GM21619 (cell line): ENCODE data around the gene CACNG1.

Experiments used
- ATAC-seq: cut with Tn5 transposase; IDR thresholded peaks from one replicate; pipeline ENCODE4 v1.9.1; 2021; ENCODE audit not compliant: unreplicated experiment

CACNG1 gene

DNA sequence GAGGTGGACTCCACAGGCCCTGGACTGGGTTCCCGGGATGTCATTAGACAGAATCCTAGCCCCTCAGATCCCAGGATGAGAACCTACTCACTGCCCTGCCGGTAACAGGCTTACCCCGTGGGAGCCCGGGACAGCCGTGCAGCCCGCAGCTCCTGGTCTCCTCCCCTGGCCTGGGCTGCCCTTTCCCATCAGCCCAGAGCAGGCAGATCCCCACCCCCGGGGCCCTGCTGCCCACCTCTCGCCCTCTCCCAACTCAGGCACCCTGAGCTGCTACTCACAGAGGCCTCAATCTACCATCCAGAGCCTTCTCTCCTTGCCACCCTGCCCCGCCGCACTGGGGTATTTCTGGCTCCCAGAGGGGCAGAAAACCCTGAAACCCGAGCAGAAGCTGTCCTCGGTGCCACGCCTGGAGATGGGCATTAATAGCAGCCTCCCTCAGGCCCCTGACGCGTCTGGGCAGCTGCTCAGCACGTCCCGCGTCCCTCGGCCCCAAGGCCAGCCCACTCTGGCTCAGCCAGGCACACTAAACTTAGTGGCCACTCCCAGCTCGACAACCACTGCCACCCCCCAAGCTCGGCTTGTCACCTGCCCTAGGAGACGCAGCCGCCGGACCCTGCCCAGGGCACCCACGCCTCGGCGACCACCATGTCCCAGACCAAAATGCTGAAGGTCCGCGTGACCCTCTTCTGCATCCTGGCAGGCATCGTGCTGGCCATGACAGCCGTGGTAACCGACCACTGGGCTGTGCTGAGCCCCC is at the start of gene CACNG1:
TSS of gene CACNG1 (plus strand) at position 539 of the 757 bp plus-strand sequence. CDS start at position 646, 107 bp downstream.
- no peak for ATAC-seq

DNA sequence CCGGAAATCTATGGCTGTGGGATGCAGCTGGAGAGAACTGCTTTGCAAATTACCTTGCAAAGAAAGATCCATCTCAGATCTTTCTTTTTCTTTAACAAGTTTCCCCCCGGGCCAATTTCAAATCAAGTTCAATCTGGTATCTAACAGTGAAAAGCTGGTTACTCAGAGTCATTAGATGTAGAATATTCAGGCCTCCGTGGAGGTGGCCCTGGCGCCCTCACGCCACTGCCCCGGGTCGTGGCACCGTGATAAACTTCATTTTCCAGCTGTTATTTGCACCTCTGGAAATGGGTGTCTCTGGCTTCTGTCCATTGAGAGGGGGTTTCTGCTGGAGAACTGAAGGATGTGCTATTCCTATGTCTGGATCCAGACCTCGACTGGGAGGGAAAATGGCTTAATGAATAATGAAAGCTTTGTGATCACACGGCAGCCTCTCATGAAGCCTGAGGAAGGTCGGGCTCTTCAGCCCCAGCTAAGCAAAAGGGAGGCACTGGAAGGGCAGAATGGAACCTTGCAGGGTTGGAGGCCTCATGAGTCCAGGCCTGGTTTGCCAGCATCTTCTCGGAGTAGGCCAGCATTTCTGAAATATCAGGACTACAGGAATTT is 49.3 kb upstream of the CACNG1 start:
- no peak for ATAC-seq

- ATAC-seq = no peak
Observed at GRCh38 chr17:66995944-66996343, 48.4 kb upstream of the CACNG1 start.

DNA sequence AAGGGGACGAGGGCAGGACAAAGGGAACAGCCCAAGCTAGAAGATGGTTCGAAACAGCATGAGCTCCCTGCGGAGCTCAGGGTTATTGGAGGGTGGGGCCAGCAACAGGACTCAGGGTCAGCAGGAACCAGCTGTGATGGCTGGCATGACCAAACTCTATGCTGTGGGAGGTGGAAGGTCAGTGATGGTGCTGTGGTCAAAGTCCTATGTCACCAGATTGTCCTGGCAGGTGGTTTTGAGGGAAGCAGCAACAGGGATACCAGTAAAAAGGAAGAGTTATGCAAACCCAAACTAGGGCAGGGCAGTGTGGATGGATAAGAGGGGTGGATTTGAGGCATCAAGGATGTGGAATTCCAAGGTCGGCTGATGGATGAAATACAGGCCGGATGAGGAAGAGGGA is 47.4 kb upstream of the CACNG1 start:
- ATAC-seq = no peak

DNA sequence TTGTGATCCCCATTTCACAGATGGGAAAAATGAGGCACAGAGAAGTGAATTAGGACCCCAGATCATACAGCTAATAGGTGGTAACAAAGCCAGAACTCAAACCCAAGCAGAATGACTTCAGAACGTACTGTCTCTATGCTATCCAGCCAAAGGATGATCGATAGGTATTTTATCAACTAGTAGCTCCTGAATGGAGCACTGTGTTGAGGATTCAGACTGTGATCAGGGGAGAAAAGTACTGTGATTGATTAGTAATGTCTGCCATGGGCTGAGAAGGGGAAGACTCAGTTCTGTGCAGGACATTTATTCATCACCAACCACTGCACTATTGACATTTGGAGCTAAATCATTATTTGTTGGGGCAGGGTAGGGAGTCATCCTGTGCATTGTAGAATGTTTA is 41.1 kb upstream of the CACNG1 start:
- ATAC-seq = no peak

DNA sequence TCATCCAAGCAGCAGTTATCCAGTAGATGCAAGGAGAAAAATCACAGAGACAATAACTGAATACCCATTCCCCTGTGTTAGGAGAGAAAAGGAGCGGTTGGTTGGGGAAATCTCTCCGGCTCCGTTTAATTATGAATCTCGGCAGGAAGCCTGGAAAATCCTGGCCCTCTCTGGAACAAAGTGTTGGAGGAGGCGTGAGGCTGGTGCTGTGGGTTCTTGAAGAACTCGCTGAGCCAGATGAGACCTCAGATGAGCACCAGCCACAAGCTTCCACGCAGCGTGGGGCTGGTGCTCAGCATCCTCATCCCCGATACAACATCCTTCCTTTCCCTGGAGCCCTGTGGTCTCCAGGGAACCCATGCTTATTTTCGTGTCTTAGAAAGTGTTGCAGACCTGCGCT is 40.2 kb upstream of the CACNG1 start:
- ATAC-seq = no peak

- ATAC-seq = no peak
Observed at GRCh38 chr17:67007266-67007665, 37.1 kb upstream of the CACNG1 start.

DNA sequence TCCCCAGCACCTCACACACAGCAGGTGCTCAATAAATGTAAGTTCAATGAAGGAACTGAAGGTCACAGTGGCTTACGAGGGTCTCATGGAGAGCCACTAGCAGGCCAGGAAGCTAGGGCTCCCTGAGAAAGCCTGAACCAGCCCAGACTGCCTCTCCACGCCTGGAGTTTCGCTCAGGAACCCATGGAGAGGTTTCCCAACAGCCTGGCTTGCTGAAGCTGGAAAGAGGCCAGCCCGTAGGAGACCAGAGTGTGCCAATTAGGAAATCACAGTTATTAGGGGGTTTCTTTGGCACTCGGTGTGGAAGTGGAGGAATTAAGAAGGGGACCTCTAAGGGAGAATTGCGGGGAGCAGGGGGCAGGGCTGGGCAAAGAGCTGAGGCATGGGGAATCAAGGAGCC is 36.3 kb upstream of the CACNG1 start:
- no peak for ATAC-seq

- ATAC-seq = no peak
Observed at GRCh38 chr17:67011527-67012175, 32.7 kb upstream of the CACNG1 start.

GRCh38 chr17:67013891-67014290 is 30.5 kb upstream of the CACNG1 start:
- no peak for ATAC-seq

GRCh38 chr17:67015001-67015400 is 29.4 kb upstream of the CACNG1 start:
- no peak for ATAC-seq

DNA sequence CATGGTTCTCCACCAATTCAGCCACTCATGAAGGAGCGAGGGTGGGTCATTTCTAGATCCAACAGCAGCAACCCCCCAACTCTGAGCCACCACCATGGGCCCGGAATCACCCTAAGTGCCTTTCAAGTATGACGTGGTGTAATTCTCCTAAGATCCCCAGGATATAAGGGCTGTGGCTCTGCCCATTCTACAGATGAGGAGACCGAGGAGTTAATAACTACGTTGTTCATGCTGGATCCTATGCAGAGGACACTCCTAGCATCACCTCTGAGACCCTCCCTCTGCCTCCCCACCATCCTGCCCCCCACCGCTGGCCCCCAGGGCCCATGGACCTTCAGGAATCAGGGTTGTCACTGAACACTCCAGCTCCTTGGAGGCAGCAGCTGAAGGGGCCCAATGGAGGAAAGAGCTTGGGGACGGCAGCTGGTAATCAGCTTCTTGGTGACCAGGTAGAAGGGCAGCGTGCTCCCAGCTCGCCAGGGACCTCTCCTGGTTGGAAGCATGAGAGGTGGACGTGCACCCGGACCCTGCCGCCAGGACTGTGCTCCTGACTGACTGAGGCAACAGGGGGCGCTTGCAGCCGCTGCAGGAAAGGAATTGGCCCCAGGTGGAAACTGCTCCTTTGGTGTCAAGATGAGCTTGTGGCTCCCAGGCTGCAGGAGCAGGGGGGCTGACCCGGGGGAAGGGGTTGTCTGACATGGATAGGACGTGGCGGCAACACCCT is 28.2 kb upstream of the CACNG1 start:
- ATAC-seq = no peak

- no peak for ATAC-seq
Observed at GRCh38 chr17:67017910-67018309, 26.4 kb upstream of the CACNG1 start.

GRCh38 chr17:67018471-67019434 is 25.6 kb upstream of the CACNG1 start:
- ATAC-seq = no peak

DNA sequence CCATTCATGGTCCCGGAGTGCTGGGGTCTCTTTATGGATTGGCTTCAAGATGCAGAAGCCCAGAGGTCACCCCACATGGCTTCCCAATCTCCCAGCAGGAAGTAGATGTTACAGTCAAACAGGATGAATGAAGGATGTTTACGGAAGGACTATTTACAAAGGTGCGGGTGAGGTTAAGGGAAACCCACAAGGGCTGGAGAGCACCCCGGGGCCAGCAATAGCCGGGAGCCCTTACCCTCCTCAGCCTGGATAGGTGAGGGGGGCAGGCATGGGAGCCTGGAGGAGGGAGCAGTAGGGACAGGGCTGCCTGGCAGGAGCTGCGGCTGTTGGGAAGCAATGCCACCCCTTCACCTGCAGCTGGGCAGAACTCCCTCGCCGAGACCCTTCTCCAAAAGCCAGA is 24.5 kb upstream of the CACNG1 start:
- no peak for ATAC-seq

DNA sequence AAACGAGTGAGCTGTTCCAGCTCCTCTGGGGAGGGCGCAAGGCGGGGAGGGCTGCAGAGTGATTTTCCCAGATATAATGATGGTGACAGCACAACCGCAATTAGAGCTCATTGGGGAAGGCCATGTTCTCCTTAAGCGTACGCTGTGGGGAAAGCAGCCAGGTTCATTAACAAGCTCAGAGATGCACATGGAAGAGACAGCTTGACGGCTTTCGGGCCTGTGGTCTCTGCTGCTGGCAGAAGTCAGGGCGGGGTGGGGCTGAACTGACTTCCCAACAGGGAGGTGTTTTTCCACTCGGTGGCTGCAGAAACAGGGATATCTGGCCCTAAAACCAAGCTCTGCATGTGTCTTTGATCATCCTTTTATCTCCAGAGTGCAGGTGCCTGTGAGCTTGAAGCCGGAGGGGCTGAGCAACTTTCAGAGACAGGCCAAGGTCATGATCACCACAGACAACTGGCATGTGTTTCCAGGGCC is 24.0 kb upstream of the CACNG1 start:
- no peak for ATAC-seq

GRCh38 chr17:67021196-67021595 is 23.2 kb upstream of the CACNG1 start:
- ATAC-seq = no peak

- ATAC-seq = no peak
Observed at GRCh38 chr17:67021743-67022450, 22.5 kb upstream of the CACNG1 start.

DNA sequence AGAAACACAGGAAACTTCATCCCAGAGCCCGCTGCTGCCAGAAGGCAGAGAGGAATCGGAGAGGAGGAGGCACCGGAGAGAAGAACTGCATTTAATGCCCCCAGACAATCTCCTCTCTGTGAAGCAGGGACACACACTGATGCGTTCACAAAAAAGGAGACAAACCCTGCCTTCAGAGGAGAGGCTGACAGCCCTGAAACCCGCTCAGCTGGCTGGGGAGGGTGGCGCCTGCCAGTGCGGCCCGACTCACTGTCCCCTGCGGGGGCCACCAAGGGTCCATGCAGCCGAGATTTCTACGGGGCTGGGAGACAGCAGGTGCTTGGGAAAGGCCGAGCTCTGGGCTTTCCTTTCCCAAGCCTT is 21.9 kb upstream of the CACNG1 start:
- ATAC-seq = no peak

DNA sequence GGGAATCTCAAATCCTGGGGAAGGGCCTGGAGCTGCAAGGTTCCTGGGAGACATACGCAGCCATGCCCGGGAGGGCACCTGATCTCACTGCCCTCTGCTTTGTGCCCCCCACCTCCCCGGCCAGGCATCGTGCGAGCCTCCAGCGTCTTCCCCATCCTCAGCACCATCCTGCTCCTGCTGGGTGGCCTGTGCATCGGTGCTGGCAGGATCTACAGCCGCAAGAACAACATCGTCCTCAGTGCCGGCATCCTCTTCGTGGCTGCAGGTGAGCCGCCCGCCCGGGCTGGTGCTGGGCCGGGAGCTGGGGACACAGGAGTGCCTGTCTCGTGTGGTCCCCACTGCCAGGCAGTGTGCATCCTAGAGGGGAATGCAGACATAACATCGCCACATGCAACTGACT is 19.6 kb upstream of the CACNG1 start:
- ATAC-seq = no peak
